Mesenchymal stem cell (in vitro differentiated cells and primary cell): ENCODE measurements around the gene AP1M1.
A peak's percentile ranks its signal among the peaks of the same experiment; 100 is the strongest.

ENCODE experiments used
- DNase-seq: peaks from one replicate; pipeline ENCODE4 v3.0.0-alpha.2; 2013
- H2AFZ ChIP-seq: one replicate; pipeline ENCODE4 v1.6.1; 2013; ENCODE audit warnings: low read depth, mild to moderate bottlenecking, control low read depth, inconsistent platforms, low read length, moderate library complexity
- H2AK5ac ChIP-seq: 2 replicates; pipeline ENCODE4 v1.6.1; 2013; ENCODE audit warnings: low read length, moderate library complexity, mild to moderate bottlenecking, inconsistent platforms; ENCODE audit not compliant: severe bottlenecking
- H2BK120ac ChIP-seq: one replicate; pipeline ENCODE4 v1.6.1; 2013; ENCODE audit warnings: low read depth, mild to moderate bottlenecking, inconsistent platforms, low read length, moderate library complexity
- H2BK12ac ChIP-seq, 2 experiments: one replicate each; pipeline ENCODE4 v1.6.1; 2013; ENCODE audit warnings: inconsistent platforms in 2 of 2, low read length in 2 of 2, mild to moderate bottlenecking in 2 of 2, moderate library complexity in 2 of 2, control low read depth in 1 of 2
- H2BK15ac ChIP-seq: one replicate; pipeline ENCODE4 v1.6.1; 2013; ENCODE audit warnings: mild to moderate bottlenecking, low read depth, inconsistent platforms; ENCODE audit not compliant: poor library complexity, severe bottlenecking
- H2BK5ac ChIP-seq: 2 replicates; pipeline ENCODE4 v1.6.1; 2013; ENCODE audit warnings: low read depth, mild to moderate bottlenecking, low read length, control low read depth, inconsistent platforms; ENCODE audit not compliant: poor library complexity, severe bottlenecking
- H3K14ac ChIP-seq, 2 experiments: one replicate each; pipeline ENCODE4 v1.6.1; 2013; ENCODE audit warnings: inconsistent platforms in 2 of 2, low read length in 2 of 2, control low read depth in 1 of 2, mild to moderate bottlenecking in 1 of 2, moderate library complexity in 1 of 2
- H3K18ac ChIP-seq, 2 experiments: one replicate each; pipeline ENCODE4 v1.6.1; 2013; ENCODE audit warnings: inconsistent platforms in 2 of 2, low read length in 2 of 2, control low read depth in 1 of 2, low read depth in 1 of 2, mild to moderate bottlenecking in 1 of 2
- H3K23ac ChIP-seq, 2 experiments: one replicate each; pipeline ENCODE4 v1.6.1; 2013; ENCODE audit warnings: inconsistent platforms in 2 of 2, low read length in 2 of 2, mild to moderate bottlenecking in 2 of 2, moderate library complexity in 2 of 2, control low read depth in 1 of 2
- H3K27ac ChIP-seq: 2 replicates; pipeline ENCODE4 v1.5.1; 2013; ENCODE audit warnings: mild to moderate bottlenecking, moderate library complexity, low read length, control low read depth, inconsistent platforms; ENCODE audit not compliant: poor library complexity, severe bottlenecking
- H3K27me3 ChIP-seq, 2 experiments: 2 replicates each; pipeline versions ENCODE4 v1.6.1 to v1.7.0; 2013; ENCODE audit warnings: low read length in 2 of 2, mild to moderate bottlenecking in 2 of 2, moderate library complexity in 2 of 2, control low read depth in 1 of 2, inconsistent platforms in 1 of 2; ENCODE audit not compliant: control insufficient read depth in 1 of 2, insufficient read depth in 1 of 2
- H3K36me3 ChIP-seq, 2 experiments: 2 replicates each; pipeline versions ENCODE4 v1.6.1 to v1.7.0; 2013; ENCODE audit warnings: low read length in 2 of 2, control low read depth in 1 of 2, inconsistent platforms in 1 of 2, low read depth in 1 of 2, mild to moderate bottlenecking in 1 of 2; ENCODE audit not compliant: insufficient read depth in 2 of 2, control insufficient read depth in 1 of 2
- H3K4ac ChIP-seq, 2 experiments: one replicate each; pipeline ENCODE4 v1.6.1; 2013; ENCODE audit warnings: inconsistent platforms in 2 of 2, low read length in 2 of 2, mild to moderate bottlenecking in 2 of 2, moderate library complexity in 2 of 2, control low read depth in 1 of 2, low read depth in 1 of 2
- H3K4me1 ChIP-seq: 2 replicates; pipeline ENCODE4 v1.6.1; 2013; ENCODE audit warnings: low read depth, low read length, control low read depth; ENCODE audit not compliant: control insufficient read depth, insufficient read depth
- H3K4me2 ChIP-seq: 2 replicates; pipeline ENCODE4 v1.6.1; 2013; ENCODE audit warnings: low read length, mild to moderate bottlenecking, inconsistent platforms; ENCODE audit not compliant: poor library complexity, severe bottlenecking
- H3K4me3 ChIP-seq, 2 experiments: 2 replicates each; pipeline versions ENCODE4 v1.5.1 to v1.7.0; 2013; ENCODE audit warnings: low read length in 2 of 2, mild to moderate bottlenecking in 2 of 2, control low read depth in 1 of 2, low read depth in 1 of 2; ENCODE audit not compliant: insufficient read depth in 1 of 2
- H3K79me1 ChIP-seq: replicated peaks from 2 replicates; pipeline ENCODE4 v1.6.1; 2013; ENCODE audit warnings: mild to moderate bottlenecking, control low read depth, low read length, inconsistent platforms; ENCODE audit not compliant: poor library complexity, severe bottlenecking
- H3K9ac ChIP-seq: 2 replicates; pipeline ENCODE4 v1.7.0; 2013; ENCODE audit warnings: mild to moderate bottlenecking, low read length, moderate library complexity
- H3K9me3 ChIP-seq: 2 replicates; pipeline ENCODE4 v1.7.0; 2013; ENCODE audit warnings: mild to moderate bottlenecking, low read length; ENCODE audit not compliant: control insufficient read depth
- H4K8ac ChIP-seq: one replicate; pipeline ENCODE4 v1.6.1; 2013; ENCODE audit warnings: inconsistent platforms, mild to moderate bottlenecking, low read length, moderate library complexity
- H4K91ac ChIP-seq: one replicate; pipeline ENCODE4 v1.6.1; 2013; ENCODE audit warnings: mild to moderate bottlenecking, low read length, inconsistent platforms
- WGBS: methylation state at CpG from one replicate; pipeline ENCODE4 v1.1.7; 2013; ENCODE audit warnings: mixed read lengths; 5-methylcytosine and 5-hydroxymethylcytosine counted together

The AP1M1 gene

DNA sequence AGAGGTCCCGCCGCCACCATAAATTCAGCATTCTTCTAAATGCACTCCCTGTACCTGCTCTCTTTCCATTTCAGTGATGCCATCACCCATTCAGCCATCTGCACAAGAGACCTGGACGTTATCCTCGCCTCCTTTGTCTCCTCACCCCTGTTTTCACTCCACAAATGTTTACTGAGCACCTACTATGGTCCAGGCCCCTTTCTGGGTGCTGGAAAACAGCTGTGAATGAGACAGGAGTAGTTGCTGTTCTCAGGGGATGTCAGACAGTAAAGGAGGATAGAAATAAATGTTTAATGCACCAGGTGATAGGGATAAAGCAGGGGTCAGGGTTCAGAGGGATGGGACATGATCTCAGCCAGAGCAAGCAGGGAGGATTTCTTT is 3.3 kb downstream of the AP1M1 start:
- Histone ChIP-seq H3K9me3 (no peaks in the 10 kb centered on the region), H2BK15ac (no peak overlapping the region), H3K23ac (no peak overlapping the region), H3K4me2 (no peak overlapping the region), H3K4ac (no peak overlapping the region), H3K79me1 (peaks cover 28% of the 10 kb centered on the region), H2BK12ac (no peak overlapping the region), H3K18ac (no peak overlapping the region), H3K27ac (no peak overlapping the region), H2AK5ac (no peak overlapping the region), H3K4me1 (peaks cover 27% of the 10 kb centered on the region), H2BK5ac (no peak overlapping the region), H3K9ac (peak overlapping the region; percentile 15), H3K27me3 (no peaks in the 10 kb centered on the region), H4K91ac (no peak overlapping the region), H3K36me3 (peaks cover 50 to 56% of the 10 kb centered on the region in 2 experiments), H3K4me3 (no peak overlapping the region), H2AFZ (no peak overlapping the region), H2BK120ac (no peak overlapping the region), H4K8ac (no peak overlapping the region), H3K14ac (no peak overlapping the region)
- DNase-seq, result no peak
- WGBS, result 100% methylated on average over 4 of the region's 4 CpGs

DNA sequence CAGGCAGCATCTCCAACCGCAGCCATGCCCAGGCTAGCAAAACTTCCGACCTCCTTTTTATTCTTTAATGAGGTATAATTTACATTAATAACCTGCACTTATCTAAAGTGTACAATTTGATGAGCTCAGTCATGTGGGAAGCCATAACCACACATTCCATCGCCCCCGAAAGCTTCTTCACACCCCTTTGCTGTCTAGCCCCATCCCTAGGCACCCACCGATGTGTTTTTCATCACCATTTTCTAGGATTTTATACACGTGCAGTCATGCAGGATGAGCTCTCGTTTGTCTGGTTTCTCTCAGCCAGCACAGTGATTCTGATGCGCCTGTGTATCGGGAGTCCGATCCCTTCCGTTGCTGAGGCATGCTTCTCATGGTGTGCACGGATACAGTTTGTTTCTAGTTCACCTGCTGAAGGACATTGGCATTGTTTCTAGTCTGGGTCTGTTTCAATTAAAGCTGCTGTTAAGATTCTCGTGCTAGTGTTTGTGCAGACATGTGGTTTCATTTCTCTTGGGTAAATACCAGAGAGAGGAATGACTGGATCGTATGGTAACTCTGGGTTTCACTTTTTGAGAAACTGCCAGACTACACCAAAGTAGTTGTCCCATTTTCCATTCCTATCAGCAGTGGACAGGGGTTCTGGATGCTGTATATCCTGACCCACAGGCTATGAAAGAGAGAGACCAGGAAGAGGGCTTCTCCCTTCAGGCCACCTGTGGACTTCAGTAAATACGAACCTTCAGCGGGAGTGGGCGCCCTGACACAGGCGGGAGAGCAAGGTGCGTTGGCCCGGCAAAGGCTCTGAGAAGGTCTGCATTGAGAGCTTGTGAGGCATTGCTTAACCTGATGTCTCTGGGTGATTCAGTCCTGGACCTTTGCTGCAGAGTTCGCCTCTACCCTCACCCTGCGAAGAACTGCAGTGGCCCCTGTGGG is 4.9 kb downstream of the AP1M1 start:
- H3K27ac ChIP-seq, result no peak overlapping the region
- no peak overlapping the region for H2AK5ac ChIP-seq
- H2AFZ ChIP-seq, result no peak overlapping the region
- no peak overlapping the region for H2BK5ac ChIP-seq
- H3K4me3 ChIP-seq, result no peak overlapping the region
- no peak overlapping the region for H2BK120ac ChIP-seq
- peaks cover 38% of the 10 kb centered on the region for H3K79me1 ChIP-seq
- DNase-seq, result no peak
- peaks cover 65 to 72% of the 10 kb centered on the region in 2 experiments for H3K36me3 ChIP-seq
- H2BK12ac ChIP-seq, result no peak overlapping the region
- H4K8ac ChIP-seq, result no peak overlapping the region
- no peak overlapping the region for H3K9ac ChIP-seq
- no peak overlapping the region for H4K91ac ChIP-seq
- peaks cover 27% of the 10 kb centered on the region for H3K4me1 ChIP-seq
- no peak overlapping the region for H2BK15ac ChIP-seq
- H3K4ac ChIP-seq, result no peak overlapping the region
- no peak overlapping the region for H3K23ac ChIP-seq
- no peaks in the 10 kb centered on the region for H3K27me3 ChIP-seq
- 91% methylated on average over 20 of the region's 22 CpGs for WGBS
- no peaks in the 10 kb centered on the region for H3K9me3 ChIP-seq
- no peak overlapping the region for H3K4me2 ChIP-seq
- no peak overlapping the region for H3K18ac ChIP-seq
- no peak overlapping the region for H3K14ac ChIP-seq

DNA sequence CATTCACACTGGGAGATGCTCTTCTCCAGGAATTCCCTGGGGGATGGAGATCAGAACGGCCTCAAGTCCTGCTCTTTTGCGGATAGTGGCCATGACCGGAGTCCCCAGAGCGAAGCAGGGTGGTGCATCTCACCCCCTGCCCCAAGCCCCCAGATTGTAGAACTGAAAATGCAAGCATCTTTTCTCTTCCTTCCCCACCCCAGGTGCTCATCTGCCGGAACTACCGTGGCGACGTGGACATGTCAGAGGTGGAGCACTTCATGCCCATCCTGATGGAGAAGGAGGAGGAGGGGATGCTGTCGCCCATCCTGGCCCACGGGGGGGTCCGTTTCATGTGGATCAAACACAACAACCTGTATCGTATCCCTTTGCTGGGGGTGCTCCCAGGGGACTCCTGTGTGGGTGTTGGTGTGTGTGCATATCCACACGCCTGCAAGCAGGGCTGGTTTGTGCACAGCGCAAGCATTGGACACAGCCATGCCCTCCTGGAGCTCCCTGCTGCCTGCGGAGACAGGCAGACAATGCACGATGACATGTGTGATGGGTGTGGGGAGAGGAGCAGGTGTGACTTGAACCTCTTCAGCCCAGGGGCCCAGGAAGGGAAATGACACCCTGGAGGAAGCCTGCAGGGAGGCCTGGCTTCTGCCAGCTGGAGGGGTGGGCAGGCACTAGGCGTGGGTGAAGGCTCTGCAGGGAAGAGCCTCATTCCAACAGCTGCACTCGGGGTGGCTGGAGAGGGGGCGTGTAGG is 5.7 kb downstream of the AP1M1 start:
- no peak overlapping the region for H3K4ac ChIP-seq
- H4K8ac ChIP-seq, result no peak overlapping the region
- H3K18ac ChIP-seq, result no peak overlapping the region
- H3K4me3 ChIP-seq, result no peak overlapping the region
- H2BK120ac ChIP-seq, result no peak overlapping the region
- H2BK5ac ChIP-seq, result no peak overlapping the region
- no peak overlapping the region for H3K14ac ChIP-seq
- no peak overlapping the region for H2BK15ac ChIP-seq
- no peak overlapping the region for H2AK5ac ChIP-seq
- H3K9ac ChIP-seq, result no peak overlapping the region
- no peak overlapping the region for H4K91ac ChIP-seq
- whole genome bisulfite sequencing, result 96% methylated on average over 18 of the region's 19 CpGs
- H2AFZ ChIP-seq, result no peak overlapping the region
- H3K27ac ChIP-seq, result no peak overlapping the region
- no peaks in the 10 kb centered on the region for H3K9me3 ChIP-seq
- H3K79me1 ChIP-seq, result peaks cover 47% of the 10 kb centered on the region
- H3K36me3 ChIP-seq, result peaks cover 74 to 80% of the 10 kb centered on the region in 2 experiments
- no peaks in the 10 kb centered on the region for H3K27me3 ChIP-seq
- no peak overlapping the region for H3K4me2 ChIP-seq
- peaks cover 25% of the 10 kb centered on the region for H3K4me1 ChIP-seq
- no peak overlapping the region for H3K23ac ChIP-seq
- no peak for DNase-seq
- no peak overlapping the region for H2BK12ac ChIP-seq

DNA sequence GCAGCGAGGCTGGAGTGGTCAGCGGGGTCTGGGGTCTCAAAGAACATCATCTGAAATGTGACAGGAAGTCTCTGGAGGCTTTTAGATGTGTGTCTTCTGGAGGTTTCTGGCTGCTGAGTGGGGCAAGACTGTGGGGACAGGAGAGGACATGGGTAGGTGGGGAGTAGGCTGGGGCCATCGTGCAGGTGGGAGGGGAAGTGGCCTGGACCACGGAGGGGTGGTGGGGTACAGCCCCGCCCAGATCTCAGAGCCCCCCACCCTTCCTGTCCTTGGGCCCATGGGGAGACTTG is 6.2 kb downstream of the AP1M1 start:
- Histone ChIP-seq H3K14ac (no peak overlapping the region), H3K27me3 (no peaks in the 10 kb centered on the region), H2BK12ac (no peak overlapping the region), H2AFZ (no peak overlapping the region), H3K79me1 (peaks cover 52% of the 10 kb centered on the region), H2BK5ac (no peak overlapping the region), H3K4me2 (no peak overlapping the region), H2AK5ac (no peak overlapping the region), H3K18ac (no peak overlapping the region), H3K27ac (no peak overlapping the region), H3K9me3 (no peaks in the 10 kb centered on the region), H2BK120ac (no peak overlapping the region), H4K91ac (no peak overlapping the region), H3K36me3 (peaks cover 79 to 85% of the 10 kb centered on the region in 2 experiments), H2BK15ac (no peak overlapping the region), H3K9ac (no peak overlapping the region), H3K4ac (no peak overlapping the region), H3K23ac (no peak overlapping the region), H4K8ac (no peak overlapping the region), H3K4me1 (peaks cover 22% of the 10 kb centered on the region), H3K4me3 (no peak overlapping the region)
- DNase-seq, result no peak
- WGBS, result 97% methylated on average over 4 of the region's 5 CpGs
